Thyroid gland (tissue), 4 donors: Measurements from ENCODE around the gene ALKBH3. TPM values are rescaled to one million over a fixed set of nuclear protein-coding genes. Genes with fewer than 3 reads are reported as not detected.

ENCODE experiments used
- DNase-seq, 2 donors: peaks; one replicate each; pipeline ENCODE4 v3.0.0-alpha.2; 2019
- H3K27ac ChIP-seq, 3 donors: fragments of 200-600 bp; sonication (generic); 1 replicate in 2 of 3; 2 replicates in 1 of 3; pipeline ENCODE4 v1.5.1; 2016 to 2019; ENCODE audit warnings: mild to moderate bottlenecking in 1 of 3, moderate library complexity in 1 of 3
- H3K27me3 ChIP-seq: fragments of 200-600 bp; sonication (generic); one replicate; pipeline ENCODE4 v1.5.1; 2019
- H3K36me3 ChIP-seq, 2 donors: fragments of 200-600 bp; sonication (generic); one replicate each; pipeline ENCODE4 v1.5.1; 2016 to 2019
- H3K4me1 ChIP-seq, 2 donors: fragments of 200-600 bp; sonication (generic); one replicate each; pipeline ENCODE4 v1.5.1; 2017 to 2019
- H3K4me3 ChIP-seq, 3 donors: fragments of 200-600 bp; sonication (generic); replicated peaks in 1 of 3; 1 replicate in 2 of 3; 2 replicates in 1 of 3; pipeline ENCODE4 v1.5.1; 2016; ENCODE audit warnings: mild to moderate bottlenecking in 1 of 3
- H3K9me3 ChIP-seq: fragments of 200-600 bp; sonication (generic); one replicate; pipeline ENCODE4 v1.5.1; 2017
- POLR2A ChIP-seq, 2 donors: fragments of 450-650 bp; IDR thresholded peaks; one replicate each; pipeline ENCODE4 v1.6.1; 2017; ENCODE audit warnings: antibody characterized with exemption in 2 of 2, mild to moderate bottlenecking in 2 of 2, moderate library complexity in 1 of 2
- WGBS, 2 donors: methylation state at CpG; one replicate each; pipeline ENCODE4 v1.1.5; 2017; 5-methylcytosine and 5-hydroxymethylcytosine counted together
- intact Hi-C: fragments of 100-400 bp; cut with DNase I; formaldehyde crosslinking; loops from one replicate; pipeline ENCODE4 v1.15.1; 2023
- total RNA-seq, 4 donors: library from RNA; depleted of rRNA; stranded (reverse); fragments of >200 nt; gene quantifications; one replicate each; pipeline ENCODE4 v1.2.3, GENCODE V29; 2016
- TF ChIP-seq, protein P1 (sequence below), 6 experiments: fragments of 200-600 bp in 3 of 6; fragments of 450-650 bp in 3 of 6; sonication (generic) in 3 of 6; IDR thresholded peaks; one replicate each; pipeline ENCODE4 v1.5.1; 2016 to 2019; ENCODE audit warnings: antibody characterized with exemption in 6 of 6, mild to moderate bottlenecking in 2 of 6, inconsistent platforms in 1 of 6, moderate library complexity in 1 of 6

ALKBH3 gene
- total RNA-seq, 4 donors from 2014 or later = 32.6 to 44.3 (median 40.4) TPM

GRCh38 chr11:43868852-43869567 is 11.6 kb upstream of the ALKBH3 start:
- no peak overlapping the region for H3K27ac ChIP-seq
- no peak overlapping the region for H3K4me3 ChIP-seq
- DNase-seq = no peak
- H3K27me3 ChIP-seq = no peaks in the 10 kb centered on the region
- no peaks in the 10 kb centered on the region for H3K4me1 ChIP-seq
- H3K9me3 ChIP-seq = no peaks in the 10 kb centered on the region
- no peaks in the 10 kb centered on the region for H3K36me3 ChIP-seq
- intact Hi-C loops = no loop called here
- 55 to 63% methylated on average over 5 of the region's 5 CpGs for WGBS, 2 donors
- no peak for TF ChIP-seq POLR2A (IDR thresholded peaks at IDR 0.05)
- TF ChIP-seq, protein P1, sequence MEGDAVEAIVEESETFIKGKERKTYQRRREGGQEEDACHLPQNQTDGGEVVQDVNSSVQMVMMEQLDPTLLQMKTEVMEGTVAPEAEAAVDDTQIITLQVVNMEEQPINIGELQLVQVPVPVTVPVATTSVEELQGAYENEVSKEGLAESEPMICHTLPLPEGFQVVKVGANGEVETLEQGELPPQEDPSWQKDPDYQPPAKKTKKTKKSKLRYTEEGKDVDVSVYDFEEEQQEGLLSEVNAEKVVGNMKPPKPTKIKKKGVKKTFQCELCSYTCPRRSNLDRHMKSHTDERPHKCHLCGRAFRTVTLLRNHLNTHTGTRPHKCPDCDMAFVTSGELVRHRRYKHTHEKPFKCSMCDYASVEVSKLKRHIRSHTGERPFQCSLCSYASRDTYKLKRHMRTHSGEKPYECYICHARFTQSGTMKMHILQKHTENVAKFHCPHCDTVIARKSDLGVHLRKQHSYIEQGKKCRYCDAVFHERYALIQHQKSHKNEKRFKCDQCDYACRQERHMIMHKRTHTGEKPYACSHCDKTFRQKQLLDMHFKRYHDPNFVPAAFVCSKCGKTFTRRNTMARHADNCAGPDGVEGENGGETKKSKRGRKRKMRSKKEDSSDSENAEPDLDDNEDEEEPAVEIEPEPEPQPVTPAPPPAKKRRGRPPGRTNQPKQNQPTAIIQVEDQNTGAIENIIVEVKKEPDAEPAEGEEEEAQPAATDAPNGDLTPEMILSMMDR (IDR thresholded peaks at IDR 0.05) = no peak

- 72 to 82% methylated on average over 2 of the region's 2 CpGs for WGBS, 2 donors
These were observed 9.6 kb upstream of the ALKBH3 start for GRCh38 chr11:43871051-43871450.

DNA sequence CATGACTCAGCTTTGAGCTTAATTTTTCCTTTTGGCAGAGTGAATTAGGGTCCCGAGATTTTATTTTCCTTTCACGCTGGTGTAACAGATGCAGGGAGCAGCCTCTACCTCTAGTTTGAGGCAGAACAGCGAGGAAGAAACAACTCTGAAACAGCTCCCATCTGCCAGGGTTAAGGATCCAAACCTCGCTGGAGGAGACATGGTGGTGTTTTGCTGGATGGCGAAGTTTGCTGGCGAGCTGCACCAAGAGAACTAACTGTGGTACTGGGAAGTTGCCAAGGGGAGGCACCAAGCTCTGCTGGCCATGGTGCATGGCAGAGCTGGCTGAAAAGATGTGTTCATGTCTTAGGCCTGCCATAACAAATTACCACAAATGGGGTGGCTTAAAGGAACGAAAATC is 7.6 kb upstream of the ALKBH3 start:
- no peaks in the 10 kb centered on the region for H3K27me3 ChIP-seq
- no peaks in the 10 kb centered on the region for H3K36me3 ChIP-seq
- no peak overlapping the region for H3K4me3 ChIP-seq
- H3K27ac ChIP-seq = no peak overlapping the region
- no peak for TF ChIP-seq POLR2A (IDR thresholded peaks at IDR 0.05)
- TF ChIP-seq, protein P1 (IDR thresholded peaks at IDR 0.05) = no peak
- no peaks in the 10 kb centered on the region for H3K9me3 ChIP-seq
- no peaks in the 10 kb centered on the region for H3K4me1 ChIP-seq
- intact Hi-C loops = no loop called here
- WGBS, 2 donors = 66 to 69% methylated on average over 7 of the region's 7 CpGs
- no peak for DNase-seq

More at GRCh38 chr11:43871051-43871450, 9.6 kb upstream of the ALKBH3 start:
- H3K27me3 ChIP-seq = no peaks in the 10 kb centered on the region
- no peak overlapping the region for H3K4me3 ChIP-seq
- no peaks in the 10 kb centered on the region for H3K9me3 ChIP-seq
- no peaks in the 10 kb centered on the region for H3K4me1 ChIP-seq
- DNase-seq = no peak
- TF ChIP-seq POLR2A (IDR thresholded peaks at IDR 0.05) = no peak
- TF ChIP-seq, protein P1 (IDR thresholded peaks at IDR 0.05) = no peak
- H3K36me3 ChIP-seq = no peaks in the 10 kb centered on the region
- H3K27ac ChIP-seq = no peak overlapping the region
- intact Hi-C loops = no loop called here

DNA sequence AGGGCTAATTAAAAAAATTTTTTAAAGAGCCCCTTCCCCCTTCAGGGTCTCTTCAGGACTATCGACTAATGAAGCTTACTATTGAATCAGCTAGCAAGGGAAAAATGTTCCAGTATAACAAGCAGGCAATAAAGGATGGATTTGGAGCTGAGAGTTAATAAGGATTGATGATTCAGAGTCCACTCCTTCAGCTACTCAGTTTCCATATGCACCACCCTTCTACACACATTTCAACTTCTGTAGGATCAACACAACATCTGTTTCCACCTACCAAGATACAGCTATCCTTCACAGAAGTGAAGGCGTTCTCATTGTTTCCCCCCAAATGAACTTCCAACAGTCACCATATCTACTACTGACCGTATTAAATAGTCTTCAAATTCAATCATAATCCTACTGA is 6.6 kb upstream of the ALKBH3 start:
- TF ChIP-seq, protein P1 (IDR thresholded peaks at IDR 0.05) = no peak
- TF ChIP-seq POLR2A (IDR thresholded peaks at IDR 0.05) = no peak
- Histone ChIP-seq H3K36me3 (no peaks in the 10 kb centered on the region), H3K27me3 (no peaks in the 10 kb centered on the region), H3K4me1 (no peaks in the 10 kb centered on the region), H3K27ac (no peak overlapping the region), H3K9me3 (no peaks in the 10 kb centered on the region), H3K4me3 (no peak overlapping the region)
- no peak for DNase-seq
- intact Hi-C loops = no loop called here
- 80 to 87% methylated on average over 3 of the region's 3 CpGs for WGBS, 2 donors

GRCh38 chr11:43874738-43875137 is 5.9 kb upstream of the ALKBH3 start:
- Histone ChIP-seq H3K27ac (no peak overlapping the region), H3K4me3 (no peak overlapping the region), H3K4me1 (no peaks in the 10 kb centered on the region), H3K27me3 (no peaks in the 10 kb centered on the region), H3K36me3 (no peaks in the 10 kb centered on the region), H3K9me3 (no peaks in the 10 kb centered on the region)
- no peak for DNase-seq
- intact Hi-C loops = no loop called here
- no peak for TF ChIP-seq POLR2A (IDR thresholded peaks at IDR 0.05)
- TF ChIP-seq, protein P1 (IDR thresholded peaks at IDR 0.05) = no peak
- 12 to 36% methylated on average over 1 of the region's 1 CpG for WGBS, 2 donors
